Sigmoid colon (tissue), 7 donors: Measurements from ENCODE around the gene TBC1D19. TPM values are rescaled to one million over a fixed set of nuclear protein-coding genes. Genes with fewer than 3 reads are reported as not detected.

ENCODE experiments used
- DNase-seq: peaks from one replicate; pipeline ENCODE4 v3.0.0-alpha.2; 2019
- H3K27ac ChIP-seq, 4 donors: fragments of 200-600 bp; sonication (generic); one replicate each; pipeline ENCODE4 v1.5.1; 2016 to 2019; ENCODE audit warnings: mild to moderate bottlenecking in 1 of 4
- H3K27me3 ChIP-seq, 3 donors: fragments of 200-600 bp; sonication (generic); one replicate each; pipeline ENCODE4 v1.5.1; 2019; ENCODE audit warnings: mild to moderate bottlenecking in 1 of 3
- H3K36me3 ChIP-seq, 4 donors: fragments of 200-600 bp; sonication (generic); one replicate each; pipeline ENCODE4 v1.5.1; 2016 to 2019
- H3K4me1 ChIP-seq, 4 donors: fragments of 200-600 bp; sonication (generic); one replicate each; pipeline ENCODE4 v1.5.1; 2017 to 2019
- H3K4me3 ChIP-seq, 4 donors: fragments of 200-600 bp; sonication (generic); one replicate each; pipeline ENCODE4 v1.5.1; 2017 to 2019; ENCODE audit warnings: mild to moderate bottlenecking in 2 of 4, moderate library complexity in 1 of 4
- H3K9me3 ChIP-seq, 4 donors: fragments of 200-600 bp in 3 of 4; sonication (generic) in 3 of 4; one replicate each; pipeline versions ENCODE4 v1.5.1 to v1.6.1; 2013 to 2019
- EP300 ChIP-seq, 4 donors: sonication (generic); formaldehyde crosslinking; IDR thresholded peaks; one replicate each; pipeline ENCODE4 v1.6.1; 2017; ENCODE audit warnings: antibody characterized with exemption in 4 of 4
- POLR2A ChIP-seq, 2 donors: fragments of 450-650 bp; IDR thresholded peaks; one replicate each; pipeline ENCODE4 v1.6.1; 2016; ENCODE audit warnings: antibody characterized with exemption in 2 of 2, mild to moderate bottlenecking in 2 of 2, moderate library complexity in 2 of 2
- POLR2AphosphoS5 ChIP-seq, 4 donors: sonication (generic); formaldehyde crosslinking; IDR thresholded peaks; one replicate each; pipeline ENCODE4 v1.6.1; 2017; ENCODE audit warnings: antibody characterized with exemption in 4 of 4
- WGBS, 2 donors: extraction: QIAGEN DNeasy Blood & Tissue Kit; methylation state at CpG; one replicate each; pipeline ENCODE4 v1.1.7; 2013; 5-methylcytosine and 5-hydroxymethylcytosine counted together
- intact Hi-C: fragments of 100-400 bp; cut with DNase I; formaldehyde crosslinking; loops from one replicate; pipeline ENCODE4 v1.15.1; 2023
- polyA plus RNA-seq, 3 donors: library from polyadenylated mRNA; stranded (reverse); fragments of 200-250 nt; gene quantifications; one replicate each; pipeline ENCODE4 v1.2.3, GENCODE V29; 2013
- total RNA-seq, 4 donors: library from RNA; depleted of rRNA; stranded (reverse); fragments of >200 nt; gene quantifications; one replicate each; pipeline ENCODE4 v1.1.0, GENCODE V29; 2016
- TF ChIP-seq, protein P1 (sequence below), 4 experiments: fragments of 450-650 bp in 3 of 4; fragments of 200-600 bp in 1 of 4; IDR thresholded peaks; one replicate each; pipeline ENCODE4 v1.5.1; 2016 to 2019; ENCODE audit warnings: antibody characterized with exemption in 4 of 4, mild to moderate bottlenecking in 3 of 4, moderate library complexity in 2 of 4
- donor health status: healthy with polysubstance abuse.
- donor health status: Bipolar disorder and iron deficiency.
- donor health status: healthy.

The TBC1D19 gene
- total and polyA plus RNA-seq, 7 donors = 1.4 to 31.8 (median 21.6) TPM

- WGBS, 2 donors = 93 to 94% methylated on average over 5 of the region's 5 CpGs
- Histone ChIP-seq H3K9me3 (no peaks in the 10 kb centered on the region), H3K4me1 (peaks cover 0 to 16% (median 5%) of the 10 kb centered on the region in 4 donors), H3K27me3 (no peaks in the 10 kb centered on the region), H3K36me3 (no peaks in the 10 kb centered on the region), H3K4me3 (no peak overlapping the region), H3K27ac (no peak overlapping the region)
- no peak for DNase-seq
- intact Hi-C loops = no loop called here
- TF ChIP-seq POLR2A (IDR thresholded peaks at IDR 0.05) (no peak), EP300 (IDR thresholded peaks at IDR 0.05) (no peak), POLR2AphosphoS5 (IDR thresholded peaks at IDR 0.05) (no peak)
- TF ChIP-seq, protein P1, sequence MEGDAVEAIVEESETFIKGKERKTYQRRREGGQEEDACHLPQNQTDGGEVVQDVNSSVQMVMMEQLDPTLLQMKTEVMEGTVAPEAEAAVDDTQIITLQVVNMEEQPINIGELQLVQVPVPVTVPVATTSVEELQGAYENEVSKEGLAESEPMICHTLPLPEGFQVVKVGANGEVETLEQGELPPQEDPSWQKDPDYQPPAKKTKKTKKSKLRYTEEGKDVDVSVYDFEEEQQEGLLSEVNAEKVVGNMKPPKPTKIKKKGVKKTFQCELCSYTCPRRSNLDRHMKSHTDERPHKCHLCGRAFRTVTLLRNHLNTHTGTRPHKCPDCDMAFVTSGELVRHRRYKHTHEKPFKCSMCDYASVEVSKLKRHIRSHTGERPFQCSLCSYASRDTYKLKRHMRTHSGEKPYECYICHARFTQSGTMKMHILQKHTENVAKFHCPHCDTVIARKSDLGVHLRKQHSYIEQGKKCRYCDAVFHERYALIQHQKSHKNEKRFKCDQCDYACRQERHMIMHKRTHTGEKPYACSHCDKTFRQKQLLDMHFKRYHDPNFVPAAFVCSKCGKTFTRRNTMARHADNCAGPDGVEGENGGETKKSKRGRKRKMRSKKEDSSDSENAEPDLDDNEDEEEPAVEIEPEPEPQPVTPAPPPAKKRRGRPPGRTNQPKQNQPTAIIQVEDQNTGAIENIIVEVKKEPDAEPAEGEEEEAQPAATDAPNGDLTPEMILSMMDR (IDR thresholded peaks at IDR 0.05) = no peak
These were observed 10.5 kb downstream of the TBC1D19 start for GRCh38 chr4:26594371-26594770.

DNA sequence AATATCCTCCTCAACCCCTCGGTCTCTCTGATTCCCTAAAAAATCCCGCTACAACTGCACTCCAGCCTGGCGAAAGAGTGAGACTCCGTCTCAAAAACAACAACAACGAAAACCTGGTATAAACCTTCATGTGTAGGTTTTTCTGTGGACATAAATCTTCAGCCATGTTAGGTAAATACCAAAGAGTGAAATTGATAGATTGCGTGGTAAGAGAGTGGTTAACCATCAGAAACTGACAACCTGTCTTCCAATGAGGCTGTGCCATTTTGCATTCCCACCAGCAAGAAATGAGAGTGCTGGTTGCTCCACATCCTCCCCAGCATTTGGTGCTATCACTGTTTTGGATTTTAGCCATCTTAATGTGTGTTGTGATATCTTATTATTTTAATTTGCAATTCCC is 10.9 kb downstream of the TBC1D19 start:
- TF ChIP-seq EP300 (IDR thresholded peaks at IDR 0.05) = no peak
- TF ChIP-seq, protein P1 (IDR thresholded peaks at IDR 0.05) = no peak
- no peak for TF ChIP-seq POLR2A (IDR thresholded peaks at IDR 0.05)
- TF ChIP-seq POLR2AphosphoS5 (IDR thresholded peaks at IDR 0.05) = no peak
- intact Hi-C loops = no loop called here
- 97% methylated on average over 6 of the region's 6 CpGs for WGBS, 2 donors
- H3K4me3 ChIP-seq = no peak overlapping the region
- no peak for DNase-seq
- H3K36me3 ChIP-seq = no peaks in the 10 kb centered on the region
- H3K9me3 ChIP-seq = no peaks in the 10 kb centered on the region
- H3K27ac ChIP-seq = no peak overlapping the region
- no peaks in the 10 kb centered on the region for H3K27me3 ChIP-seq
- peaks cover 0 to 12% (median 3%) of the 10 kb centered on the region in 4 donors for H3K4me1 ChIP-seq

DNA sequence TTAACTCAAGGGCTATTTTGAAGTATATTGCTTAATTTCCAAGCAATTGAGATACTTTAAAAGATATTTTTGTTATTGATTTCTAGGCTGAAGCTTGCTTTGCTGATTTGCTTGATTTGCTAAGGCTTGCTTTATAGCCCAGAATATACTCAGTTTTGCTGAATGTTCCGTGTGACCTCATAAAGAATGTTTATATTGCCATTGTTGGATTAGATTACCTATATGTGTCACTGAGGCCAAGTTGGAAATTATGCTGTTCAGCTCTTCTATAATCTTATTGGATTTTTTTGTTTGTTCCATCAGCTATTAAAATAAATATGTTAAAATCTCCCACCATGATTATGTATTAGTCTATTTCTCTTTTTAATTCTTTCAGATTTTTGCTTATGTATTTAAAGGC is 13.0 kb downstream of the TBC1D19 start:
- Histone ChIP-seq H3K4me3 (no peak overlapping the region), H3K36me3 (no peaks in the 10 kb centered on the region), H3K27ac (no peak overlapping the region), H3K4me1 (peaks cover 0 to 6% (median 0%) of the 10 kb centered on the region in 4 donors), H3K9me3 (no peaks in the 10 kb centered on the region), H3K27me3 (no peaks in the 10 kb centered on the region)
- intact Hi-C loops = no loop called here
- 22 to 58% methylated on average over 1 of the region's 1 CpG for WGBS, 2 donors
- no peak for DNase-seq
- TF ChIP-seq POLR2A (IDR thresholded peaks at IDR 0.05) = no peak
- TF ChIP-seq, protein P1 (IDR thresholded peaks at IDR 0.05) = no peak
- TF ChIP-seq POLR2AphosphoS5 (IDR thresholded peaks at IDR 0.05) = no peak
- no peak for TF ChIP-seq EP300 (IDR thresholded peaks at IDR 0.05)

- DNase-seq = no peak
- Histone ChIP-seq H3K4me3 (no peak overlapping the region), H3K36me3 (no peaks in the 10 kb centered on the region), H3K27ac (no peak overlapping the region), H3K27me3 (no peaks in the 10 kb centered on the region), H3K9me3 (no peaks in the 10 kb centered on the region), H3K4me1 (peaks cover 0 to 6% (median 0%) of the 10 kb centered on the region in 4 donors)
- 88 to 98% methylated on average over 1 of the region's 1 CpG for WGBS, 2 donors
- TF ChIP-seq POLR2A (IDR thresholded peaks at IDR 0.05) (no peak), POLR2AphosphoS5 (IDR thresholded peaks at IDR 0.05) (no peak), EP300 (IDR thresholded peaks at IDR 0.05) (no peak)
- TF ChIP-seq, protein P1 (IDR thresholded peaks at IDR 0.05) = no peak
- intact Hi-C loops = no loop called here
These were observed 17.3 kb downstream of the TBC1D19 start for GRCh38 chr4:26601204-26601603.

- H3K4me1 ChIP-seq = peaks cover 0 to 25% (median 20%) of the 10 kb centered on the region in 4 donors
- TF ChIP-seq POLR2AphosphoS5 (IDR thresholded peaks at IDR 0.05) = no peak
- TF ChIP-seq POLR2A (IDR thresholded peaks at IDR 0.05) = no peak
- TF ChIP-seq, protein P1 (IDR thresholded peaks at IDR 0.05) = no peak
- no peak for TF ChIP-seq EP300 (IDR thresholded peaks at IDR 0.05)
- no peaks in the 10 kb centered on the region for H3K9me3 ChIP-seq
- no peak overlapping the region for H3K27ac ChIP-seq
- no peaks in the 10 kb centered on the region for H3K27me3 ChIP-seq
- no peaks in the 10 kb centered on the region for H3K36me3 ChIP-seq
- intact Hi-C loops = no loop called here
- WGBS, 2 donors = 80 to 82% methylated on average over 2 of the region's 2 CpGs
- DNase-seq = no peak
- H3K4me3 ChIP-seq = no peak overlapping the region
These were observed 23.9 kb downstream of the TBC1D19 start for GRCh38 chr4:26607776-26608175.
